T-helper 22 cell (primary cell): ENCODE results near the gene ZNF609.

ENCODE experiments used
- DNase-seq: peaks from one replicate; pipeline ENCODE4 v3.0.0-alpha.2; 2020; ENCODE audit warnings: low read depth

The ZNF609 gene

GRCh38 chr15:64460206-64460723, at the start of gene ZNF609:
TSS of gene ZNF609 (plus strand) at chr15:64460578. CDS start at chr15:64499420, 38,842 bp downstream.
- DNase-seq, result peak; percentile 72

- no peak for DNase-seq
These were observed 48.2 kb upstream of the ZNF609 start for GRCh38 chr15:64412216-64412615.

GRCh38 chr15:64422697-64423096, 37.7 kb upstream of the ZNF609 start:
- no peak for DNase-seq

GRCh38 chr15:64423970-64424369, 36.4 kb upstream of the ZNF609 start:
- no peak for DNase-seq

GRCh38 chr15:64425221-64425620, 35.2 kb upstream of the ZNF609 start:
- DNase-seq, result no peak

- no peak for DNase-seq
These were observed 33.4 kb upstream of the ZNF609 start for GRCh38 chr15:64426845-64427465.

GRCh38 chr15:64429448-64429847, 30.9 kb upstream of the ZNF609 start:
- no peak for DNase-seq

GRCh38 chr15:64430000-64430735, 30.2 kb upstream of the ZNF609 start:
- peak; percentile 21 for DNase-seq

GRCh38 chr15:64437982-64438381, 22.4 kb upstream of the ZNF609 start:
- no peak for DNase-seq

GRCh38 chr15:64438653-64439447, 21.5 kb upstream of the ZNF609 start:
- no peak for DNase-seq

GRCh38 chr15:64441852-64442251, 18.5 kb upstream of the ZNF609 start:
- DNase-seq, result no peak

- no peak for DNase-seq
These were observed 17.4 kb upstream of the ZNF609 start for GRCh38 chr15:64443016-64443415.

GRCh38 chr15:64443747-64444621, 16.4 kb upstream of the ZNF609 start:
- no peak for DNase-seq

- no peak for DNase-seq
These were observed 15.5 kb upstream of the ZNF609 start for GRCh38 chr15:64444836-64445235.

- no peak for DNase-seq
These were observed 12.7 kb upstream of the ZNF609 start for GRCh38 chr15:64447536-64448315.

GRCh38 chr15:64452988-64453688, 7.2 kb upstream of the ZNF609 start:
- no peak for DNase-seq

GRCh38 chr15:64453689-64454037, 6.7 kb upstream of the ZNF609 start:
- DNase-seq, result no peak

GRCh38 chr15:64454282-64454681, 6.1 kb upstream of the ZNF609 start:
- no peak for DNase-seq

- no peak for DNase-seq
These were observed 4.4 kb upstream of the ZNF609 start for GRCh38 chr15:64455961-64456371.

- DNase-seq, result no peak
These were observed 3.7 kb upstream of the ZNF609 start for GRCh38 chr15:64456634-64457108.
